Measurements from ENCODE around the gene COL9A2.

The COL9A2 gene

GRCh38 chr1:40256401-40257084 is 60.5 kb downstream of the COL9A2 start:
- no peak for DNase-seq

- no peak for DNase-seq
Measured at GRCh38 chr1:40255231-40255630, 61.9 kb downstream of the COL9A2 start.

GRCh38 chr1:40252601-40253000 is 64.5 kb downstream of the COL9A2 start:
- no peak for DNase-seq

GRCh38 chr1:40251456-40251855 is 65.6 kb downstream of the COL9A2 start:
- no peak for DNase-seq
